B cell (primary cell): Measurements from ENCODE around the gene RFC4. TPM values are rescaled to one million over a fixed set of nuclear protein-coding genes. Genes with fewer than 3 reads are reported as not detected.

Source experiments
- ATAC-seq: fragments of 200-7000 bp; cut with Tn5 transposase; one replicate; pipeline ENCODE4 v1.10.0; 2021; ENCODE audit warnings: low read depth, mild to moderate bottlenecking, moderate number of reproducible peaks, moderate library complexity
- CTCF ChIA-PET: fragments of 350-600 bp; sonication (Branson Sonifier 250); formaldehyde crosslinking; loops from one replicate; lab custom pipeline; 2021; ENCODE audit warnings: antibody characterized with exemption, inconsistent platforms; lab: Charles Lee
- POLR2A ChIA-PET: fragments of 350-600 bp; sonication (Branson Sonifier 250); formaldehyde crosslinking; loops from one replicate; lab custom pipeline; 2021; ENCODE audit warnings: antibody characterized with exemption; lab: Charles Lee
- DNase-seq: peaks from one replicate; pipeline ENCODE4 v3.0.0; 2013
- H2AFZ ChIP-seq: 2 replicates; pipeline ENCODE4 v1.6.1; 2012; ENCODE audit warnings: mild to moderate bottlenecking, low read depth, low read length; ENCODE audit not compliant: insufficient read depth, poor library complexity, severe bottlenecking
- H3K27ac ChIP-seq, 2 donors: 1 replicate in 1 of 2; 2 replicates in 1 of 2; pipeline ENCODE4 v1.5.1; 2012 to 2013; ENCODE audit warnings: low read length in 2 of 2, mild to moderate bottlenecking in 2 of 2, moderate library complexity in 1 of 2
- H3K27me3 ChIP-seq, 4 experiments: fragments of 200-600 bp in 1 of 4; sonication (generic) in 1 of 4; replicated peaks in 1 of 4; 1 replicate in 2 of 4; 2 replicates in 2 of 4; pipeline versions ENCODE4 v1.6.1 to v1.7.0; 2013 to 2016; ENCODE audit warnings: low read length in 3 of 4, mild to moderate bottlenecking in 2 of 4, mixed read lengths in 1 of 4, moderate library complexity in 1 of 4; ENCODE audit not compliant: insufficient read depth in 4 of 4, control insufficient read depth in 3 of 4; ENCODE audit errors: control extremely low read depth in 1 of 4
- H3K36me3 ChIP-seq, 2 experiments: replicated peaks in 1 of 2; 1 replicate in 1 of 2; 2 replicates in 1 of 2; pipeline versions ENCODE4 v1.6.1 to v1.7.1; 2013; ENCODE audit warnings: low read length in 1 of 2; ENCODE audit not compliant: insufficient read depth in 2 of 2, control insufficient read depth in 1 of 2; ENCODE audit errors: control extremely low read depth in 1 of 2, extremely low read depth in 1 of 2
- H3K4me1 ChIP-seq, 2 donors: fragments of 200-600 bp in 1 of 2; sonication (generic) in 1 of 2; 1 replicate in 1 of 2; 2 replicates in 1 of 2; pipeline versions ENCODE4 v1.5.1 to v1.6.1; 2013 to 2017; ENCODE audit warnings: low read length in 2 of 2; ENCODE audit not compliant: control insufficient read depth in 2 of 2, insufficient read depth in 2 of 2
- H3K4me2 ChIP-seq: replicated peaks from 2 replicates; pipeline ENCODE3; 2012; ENCODE audit warnings: mild to moderate bottlenecking, low read depth, low read length; ENCODE audit not compliant: poor library complexity, severe bottlenecking
- H3K4me3 ChIP-seq, 5 experiments: fragments of 200-600 bp in 1 of 5; sonication (generic) in 1 of 5; 1 replicate in 3 of 5; 2 replicates in 2 of 5; pipeline versions ENCODE4 v1.5.1 to v1.7.0; 2011 to 2016; ENCODE audit warnings: low read length in 4 of 5, mild to moderate bottlenecking in 4 of 5, low read depth in 2 of 5, control low read depth in 1 of 5, moderate library complexity in 1 of 5; ENCODE audit not compliant: insufficient read depth in 1 of 5; ENCODE audit errors: control extremely low read depth in 1 of 5, extremely low read depth in 1 of 5
- H3K79me2 ChIP-seq: fragments of 200-600 bp; sonication (generic); one replicate; pipeline ENCODE4 v1.6.0; 2016; ENCODE audit warnings: low read length; ENCODE audit not compliant: control insufficient read depth, insufficient read depth
- H3K9ac ChIP-seq: fragments of 200-600 bp; sonication (generic); 2 replicates; pipeline ENCODE4 v1.6.1; 2017; ENCODE audit warnings: mild to moderate bottlenecking, low read length, moderate library complexity
- H3K9me3 ChIP-seq, 3 donors: one replicate each; pipeline versions ENCODE4 v1.6.1 to v1.7.1; 2013; ENCODE audit warnings: low read length in 2 of 3; ENCODE audit not compliant: control insufficient read depth in 2 of 3, insufficient read depth in 1 of 3; ENCODE audit errors: control extremely low read depth in 1 of 3
- H4K20me1 ChIP-seq: 2 replicates; pipeline ENCODE4 v1.6.0; 2012; ENCODE audit warnings: mild to moderate bottlenecking, low read length; ENCODE audit not compliant: insufficient read depth, control insufficient read depth, poor library complexity, severe bottlenecking
- H3K27ac Mint-ChIP-seq: one replicate; pipeline ENCODE4 v1.8.0; 2021; ENCODE audit warnings: mixed read lengths
- H3K27me3 Mint-ChIP-seq: one replicate; pipeline ENCODE4 v1.8.0; 2021; ENCODE audit warnings: mixed read lengths
- H3K4me1 Mint-ChIP-seq: one replicate; pipeline ENCODE4 v1.8.0; 2021; ENCODE audit warnings: mixed read lengths
- H3K4me3 Mint-ChIP-seq: one replicate; pipeline ENCODE4 v1.8.0; 2021; ENCODE audit warnings: mixed read lengths
- H3K9me3 Mint-ChIP-seq: one replicate; pipeline ENCODE4 v1.8.0; 2022; ENCODE audit warnings: mixed read lengths; ENCODE audit not compliant: insufficient read depth
- CTCF ChIP-seq: fragments of 200-600 bp; IDR thresholded peaks from one replicate; pipeline ENCODE4 v1.8.0; 2022; ENCODE audit warnings: antibody characterized with exemption, mild to moderate bottlenecking
- EZH2 ChIP-seq: IDR thresholded peaks from 2 replicates; pipeline ENCODE4 v1.6.1; 2012; ENCODE audit warnings: borderline replicate concordance, low read depth, mild to moderate bottlenecking, moderate library complexity, low read length; ENCODE audit not compliant: insufficient read depth, poor library complexity, severe bottlenecking
- WGBS: methylation state at CpG from one replicate; pipeline ENCODE4 v1.1.5; 2013; ENCODE audit warnings: missing lambda C conversion rate; ENCODE audit not compliant: insufficient coverage; 5-methylcytosine and 5-hydroxymethylcytosine counted together
- intact Hi-C: fragments of 100-400 bp; cut with micrococcal nuclease; formaldehyde crosslinking; loops from one replicate; pipeline ENCODE4 v1.10.0; 2022
- polyA plus RNA-seq: library from polyadenylated mRNA; depleted of rRNA; stranded (reverse); fragments of >200 nt; gene quantifications from 2 replicates; pipeline ENCODE4 v1.2.3, GENCODE V29; 2012
- total RNA-seq, 2 donors: library from RNA; stranded (reverse); fragments of 120-200 nt in 1 of 2; gene quantifications; 1 replicate in 1 of 2; 2 replicates in 1 of 2; pipeline versions ENCODE4 v1.2.3 to v1.2.4, GENCODE V29; 2013 to 2022

RFC4 gene
- total and polyA plus RNA-seq, 2 donors (not counting 1 experiment from before 2014, with no cell fraction given), result 17.8 to 20.5 TPM

DNA sequence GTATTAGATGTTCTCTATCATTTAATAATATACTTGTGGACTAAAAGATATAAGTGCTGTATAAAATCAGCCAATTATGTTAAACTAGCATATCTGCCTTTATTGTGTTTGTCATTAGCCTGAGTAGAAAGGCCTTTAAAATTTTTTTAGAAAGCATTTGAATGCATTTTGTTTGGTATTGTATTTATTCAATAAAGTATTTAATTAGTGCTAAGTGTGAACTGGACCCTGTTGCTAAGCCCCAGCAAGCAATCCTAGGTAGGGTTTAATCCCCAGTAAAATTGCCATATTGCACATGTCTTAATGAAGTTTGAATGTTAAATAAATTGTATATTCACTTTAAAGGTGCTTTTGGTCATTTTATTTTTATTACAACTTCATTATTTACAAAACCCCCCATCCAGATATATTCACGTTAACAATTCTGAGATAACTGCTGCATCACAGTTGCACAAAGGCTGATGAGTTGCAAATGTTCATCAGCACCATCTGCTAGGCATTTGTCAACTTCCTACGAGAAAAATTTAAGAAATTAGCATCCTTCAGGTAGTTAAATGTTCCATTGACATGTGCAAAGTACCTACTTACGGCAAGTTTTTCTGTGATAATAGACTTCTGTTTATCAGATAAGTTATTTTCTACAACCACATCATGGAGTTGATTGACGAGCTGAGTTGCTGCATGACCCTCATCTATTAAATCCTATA, 16.6 kb downstream of the RFC4 start:
- TF ChIP-seq CTCF, result no peak
- TF ChIP-seq EZH2, result no peak
- CTCF ChIA-PET, result interaction anchor here (1.3 kb wide), 1 partner anchor 16 kb away, joined by 3 read pairs; the partner anchor contains the start of gene RFC4
- peaks cover 58% of the 10 kb centered on the region for H4K20me1 ChIP-seq

More for the DNA sequence above, 16.6 kb downstream of the RFC4 start:
- H3K4me2 ChIP-seq, result no peak overlapping the region
- H3K9ac ChIP-seq, result no peak overlapping the region
- H3K9me3 ChIP-seq, result no peaks in the 10 kb centered on the region
- Mint-ChIP-seq H3K4me3 (no peak overlapping the region), H3K27me3 (no peaks in the 10 kb centered on the region), H3K27ac (no peak overlapping the region), H3K9me3 (no peaks in the 10 kb centered on the region), H3K4me1 (peaks cover 51% of the 10 kb centered on the region)
- peaks cover 23% of the 10 kb centered on the region for H3K79me2 ChIP-seq
- intact Hi-C loops, result loop anchor here (5.0 to 10.0 kb wide), 2 partner anchors 143 to 1205 kb away; partner anchors contain the start of genes SENP2 and ST6GAL1
- WGBS, result 57% methylated on average over 1 of the region's 4 CpGs
- no peaks in the 10 kb centered on the region for H3K27me3 ChIP-seq
- peak; percentile 29 for DNase-seq
- no peak overlapping the region for H3K4me3 ChIP-seq
- ATAC-seq, result no peak
- POLR2A ChIA-PET, result no interaction called here
- peaks cover 33 to 35% of the 10 kb centered on the region in 2 donors for H3K4me1 ChIP-seq
- H2AFZ ChIP-seq, result no peak overlapping the region
- peak overlapping the region in 1 of 2 donors; percentile 61 for H3K27ac ChIP-seq
- peaks cover 12 to 81% of the 10 kb centered on the region in 2 experiments for H3K36me3 ChIP-seq
